Measurements from ENCODE around the gene WDR33. TPM values are rescaled to one million over a fixed set of nuclear protein-coding genes. Genes with fewer than 3 reads are reported as not detected.

Gene WDR33
- total RNA-seq, 2 experiments from 2014 or later, result 70.7 to 96.6 TPM

- Histone ChIP-seq H3K9me3 (ENCODE audit: low read length) (no peaks in the 10 kb centered on the region), H3K27ac (ENCODE audit: low read depth, low read length, poor library complexity, severe bottlenecking) (no peak overlapping the region), H3K4me2 (ENCODE audit: low read length) (no peak overlapping the region), H3K9me2 (ENCODE audit: insufficient read depth, low read length) (no peaks in the 10 kb centered on the region), H3K4me3 (ENCODE audit: low read depth, low read length, poor library complexity, severe bottlenecking) (no peak overlapping the region), H3K4me1 (ENCODE audit: insufficient read depth, low read length, poor library complexity, severe bottlenecking) (no peaks in the 10 kb centered on the region), H2AFZ (ENCODE audit: low read length) (no peak overlapping the region), H4K20me1 (ENCODE audit: insufficient read depth, low read length) (no peaks in the 10 kb centered on the region), H3K79me2 (ENCODE audit: insufficient read depth, low read depth, low read length) (no peaks in the 10 kb centered on the region), H3K36me3 (ENCODE audit: insufficient read depth, low read length) (no peaks in the 10 kb centered on the region)
- BruUV-seq (replicated peaks), result no TSS peak
- ChIA-PET POLR2A (interaction anchor here (0.6 kb wide), 1 partner anchor 654 kb away, joined by 3 read pairs; no protein-coding TSS in a partner anchor), CTCF (ENCODE audit: unreplicated experiment) (no interaction called here)
- DNase-seq (ENCODE audit: low spot score), result no peak
- intact Hi-C loops (cut with micrococcal nuclease; ENCODE audit: unreplicated experiment), result no loop called here
- TF ChIP-seq EZH2phosphoT487 (IDR thresholded peaks at IDR 0.05; ENCODE audit: borderline replicate concordance, low read depth, low read length), result no peak
- no peak for TF ChIP-seq CTCF (conservative IDR thresholded peaks at IDR 0.05; ENCODE audit: low read length)
Measured at GRCh38 chr2:127674241-127675209, 136.4 kb downstream of the WDR33 start.

GRCh38 chr2:127673291-127674069, 137.5 kb downstream of the WDR33 start:
- ChIA-PET POLR2A (no interaction called here), CTCF (ENCODE audit: unreplicated experiment) (no interaction called here)
- no TSS peak for BruUV-seq (replicated peaks)

More at GRCh38 chr2:127673291-127674069, 137.5 kb downstream of the WDR33 start:
- no peaks in the 10 kb centered on the region for H3K9me2 ChIP-seq (ENCODE audit: insufficient read depth, low read length)
- no peaks in the 10 kb centered on the region for H3K4me1 ChIP-seq (ENCODE audit: insufficient read depth, low read length, poor library complexity, severe bottlenecking)
- no peaks in the 10 kb centered on the region for H3K9me3 ChIP-seq (ENCODE audit: low read length)
- H3K27ac ChIP-seq (ENCODE audit: low read depth, low read length, poor library complexity, severe bottlenecking), result no peak overlapping the region
- no peaks in the 10 kb centered on the region for H3K79me2 ChIP-seq (ENCODE audit: insufficient read depth, low read depth, low read length)
- H3K4me3 ChIP-seq (ENCODE audit: low read depth, low read length, poor library complexity, severe bottlenecking), result no peak overlapping the region
- H3K4me2 ChIP-seq (ENCODE audit: low read length), result no peak overlapping the region
- DNase-seq (ENCODE audit: low spot score), result no peak
- no peaks in the 10 kb centered on the region for H3K36me3 ChIP-seq (ENCODE audit: insufficient read depth, low read length)
- no peaks in the 10 kb centered on the region for H4K20me1 ChIP-seq (ENCODE audit: insufficient read depth, low read length)
- no peak overlapping the region for H2AFZ ChIP-seq (ENCODE audit: low read length)
- intact Hi-C loops (cut with micrococcal nuclease; ENCODE audit: unreplicated experiment), result no loop called here
- TF ChIP-seq EZH2phosphoT487 (IDR thresholded peaks at IDR 0.05; ENCODE audit: borderline replicate concordance, low read depth, low read length) (no peak), CTCF (conservative IDR thresholded peaks at IDR 0.05; ENCODE audit: low read length) (no peak)

Data from OCI-LY7 (cell line).